SU-DHL-6 (cell line): ENCODE data around the gene ATP6V0B.

Experiments
- EZH2phosphoT487 ChIP-seq: fragments of 200-600 bp; sonication (generic), shearing (Covaris generic); conservative IDR thresholded peaks from 2 replicates; pipeline ENCODE4 v1.6.1; 2018; ENCODE audit warnings: mild to moderate bottlenecking, antibody characterized with exemption, low read length, moderate library complexity, mixed read lengths
- TF ChIP-seq, protein P1 (sequence below): fragments of 200-600 bp; sonication (generic); IDR thresholded peaks from one replicate; pipeline ENCODE4 v1.5.1; 2017; ENCODE audit warnings: antibody characterized with exemption, mild to moderate bottlenecking, low read length, moderate library complexity; ENCODE audit not compliant: insufficient read depth, poor library complexity, severe bottlenecking

DNA sequence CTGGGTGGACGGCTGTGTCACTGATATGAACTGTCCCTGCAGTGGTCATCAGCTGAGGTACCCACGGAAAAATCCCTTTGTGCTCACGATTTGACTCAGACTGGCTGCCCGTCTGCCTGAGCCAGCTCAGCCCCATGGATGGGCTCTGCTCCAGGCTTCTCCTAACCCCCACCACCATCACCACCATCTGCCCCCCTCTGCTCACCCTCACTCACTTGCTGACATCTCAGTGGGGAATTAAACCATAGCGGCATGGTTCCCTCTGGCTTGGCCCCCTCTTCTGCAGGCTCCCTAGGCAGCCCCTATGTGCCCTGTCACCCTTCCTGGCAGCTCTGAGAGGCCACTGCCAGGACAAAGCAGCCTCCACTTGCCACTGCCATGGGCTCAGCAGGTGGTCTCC is 39.2 kb downstream of the ATP6V0B start:
- TF ChIP-seq, protein P1, sequence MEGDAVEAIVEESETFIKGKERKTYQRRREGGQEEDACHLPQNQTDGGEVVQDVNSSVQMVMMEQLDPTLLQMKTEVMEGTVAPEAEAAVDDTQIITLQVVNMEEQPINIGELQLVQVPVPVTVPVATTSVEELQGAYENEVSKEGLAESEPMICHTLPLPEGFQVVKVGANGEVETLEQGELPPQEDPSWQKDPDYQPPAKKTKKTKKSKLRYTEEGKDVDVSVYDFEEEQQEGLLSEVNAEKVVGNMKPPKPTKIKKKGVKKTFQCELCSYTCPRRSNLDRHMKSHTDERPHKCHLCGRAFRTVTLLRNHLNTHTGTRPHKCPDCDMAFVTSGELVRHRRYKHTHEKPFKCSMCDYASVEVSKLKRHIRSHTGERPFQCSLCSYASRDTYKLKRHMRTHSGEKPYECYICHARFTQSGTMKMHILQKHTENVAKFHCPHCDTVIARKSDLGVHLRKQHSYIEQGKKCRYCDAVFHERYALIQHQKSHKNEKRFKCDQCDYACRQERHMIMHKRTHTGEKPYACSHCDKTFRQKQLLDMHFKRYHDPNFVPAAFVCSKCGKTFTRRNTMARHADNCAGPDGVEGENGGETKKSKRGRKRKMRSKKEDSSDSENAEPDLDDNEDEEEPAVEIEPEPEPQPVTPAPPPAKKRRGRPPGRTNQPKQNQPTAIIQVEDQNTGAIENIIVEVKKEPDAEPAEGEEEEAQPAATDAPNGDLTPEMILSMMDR, result no peak
- no peak for TF ChIP-seq EZH2phosphoT487
